SK-MEL-5 (cell line): ENCODE data around the gene GNA14. TPM values are rescaled to one million over a fixed set of nuclear protein-coding genes. Genes with fewer than 3 reads are reported as not detected.

Experiments used
- DNase-seq: peaks from one replicate; pipeline ENCODE4 v3.0.0-alpha.2; 2016; ENCODE audit warnings: low read depth, low spot score
- in situ Hi-C: cut with HindIII; loops from 2 replicates; pipeline ENCODE4 v1.10.0; 2016; ENCODE audit warnings: low sequenced_read_pairs, high pct_unique_total_duplicates, low pct_unique_long_range_greater_than_20kb
- total RNA-seq: library from RNA; depleted of rRNA; stranded (reverse); fragments of >200 nt; shearing (Covaris generic); gene quantifications from 2 replicates; pipeline ENCODE4 v1.2.3, GENCODE V29; 2014

The GNA14 gene
- total RNA-seq, 1 experiment from 2014 or later, result 0.05 TPM

GRCh38 chr9:77486968-77487367, 161.2 kb downstream of the GNA14 start:
- in situ Hi-C loops, result no loop called here
- DNase-seq, result no peak

GRCh38 chr9:77486463-77486862, 161.7 kb downstream of the GNA14 start:
- no peak for DNase-seq
- in situ Hi-C loops, result no loop called here

- in situ Hi-C loops, result no loop called here
- DNase-seq, result no peak
These were observed 172.3 kb downstream of the GNA14 start for GRCh38 chr9:77475641-77476473.

- DNase-seq, result no peak
- in situ Hi-C loops, result no loop called here
These were observed 173.2 kb downstream of the GNA14 start for GRCh38 chr9:77474936-77475335.

- in situ Hi-C loops, result no loop called here
- no peak for DNase-seq
These were observed 175.5 kb downstream of the GNA14 start for GRCh38 chr9:77472646-77473045.

- in situ Hi-C loops, result no loop called here
- no peak for DNase-seq
These were observed 176.6 kb downstream of the GNA14 start for GRCh38 chr9:77471572-77471971.

- no peak for DNase-seq
- in situ Hi-C loops, result no loop called here
These were observed 178.4 kb downstream of the GNA14 start for GRCh38 chr9:77469515-77470231.

- in situ Hi-C loops, result no loop called here
These were observed 183.5 kb downstream of the GNA14 start for GRCh38 chr9:77464661-77465060.

GRCh38 chr9:77463151-77463550, 185.0 kb downstream of the GNA14 start:
- DNase-seq, result no peak
- in situ Hi-C loops, result no loop called here

More at GRCh38 chr9:77464661-77465060, 183.5 kb downstream of the GNA14 start:
- no peak for DNase-seq

- in situ Hi-C loops, result no loop called here
These were observed 186.1 kb downstream of the GNA14 start for GRCh38 chr9:77462066-77462465.

GRCh38 chr9:77460938-77461337, 187.2 kb downstream of the GNA14 start:
- no peak for DNase-seq
- in situ Hi-C loops, result no loop called here

More at GRCh38 chr9:77462066-77462465, 186.1 kb downstream of the GNA14 start:
- no peak for DNase-seq

GRCh38 chr9:77457916-77458592, 190.1 kb downstream of the GNA14 start:
- DNase-seq, result peak; percentile 81
- in situ Hi-C loops, result loop anchor here (10.0 kb wide), 1 partner anchor 287 kb away; no protein-coding TSS in a partner anchor

- DNase-seq, result peak; percentile 92
- in situ Hi-C loops, result loop anchor here (10.0 kb wide), 1 partner anchor 288 kb away; no protein-coding TSS in a partner anchor
These were observed 191.2 kb downstream of the GNA14 start for GRCh38 chr9:77456829-77457437.

GRCh38 chr9:77455312-77455927, 192.7 kb downstream of the GNA14 start:
- in situ Hi-C loops, result loop anchor here (10.0 kb wide), 1 partner anchor 289 kb away; no protein-coding TSS in a partner anchor
- peak; percentile 74 for DNase-seq

- no peak for DNase-seq
- in situ Hi-C loops, result loop anchor here (10.0 kb wide), 1 partner anchor 290 kb away; no protein-coding TSS in a partner anchor
These were observed 193.5 kb downstream of the GNA14 start for GRCh38 chr9:77454663-77455062.

- no peak for DNase-seq
- in situ Hi-C loops, result loop anchor here (10.0 kb wide), 1 partner anchor 291 kb away; no protein-coding TSS in a partner anchor
These were observed 194.1 kb downstream of the GNA14 start for GRCh38 chr9:77453825-77454647.
